Measurements from ENCODE around the gene RTN3. TPM values are rescaled to one million over a fixed set of nuclear protein-coding genes. Genes with fewer than 3 reads are reported as not detected.

RTN3 gene
- total RNA-seq, 1 experiment from 2014 or later: 95.0 TPM

GRCh38 chr11:63782749-63783148 is 101.4 kb downstream of the RTN3 start:
- Histone ChIP-seq H3K9me3 (ENCODE audit: control insufficient read depth in 1 of 2, insufficient read depth in 1 of 2, low read depth in 1 of 2, low read length in 2 of 2) (no peaks in the 10 kb centered on the region), H3K27ac (ENCODE audit: low read depth, low read length) (no peak overlapping the region), H3K9ac (ENCODE audit: low read length) (no peak overlapping the region), H3K4me1 (ENCODE audit: control insufficient read depth in 1 of 2, insufficient read depth in 2 of 2, low read length in 2 of 2) (no peaks in the 10 kb centered on the region), H3K36me3 (ENCODE audit: control insufficient read depth in 1 of 2, insufficient read depth in 2 of 2, low read length in 2 of 2) (no peaks in the 10 kb centered on the region), H3K27me3 (ENCODE audit: insufficient read depth, low read length) (no peaks in the 10 kb centered on the region), H3K4me2 (ENCODE audit: low read length) (no peak overlapping the region), H3K79me2 (ENCODE audit: insufficient read depth, low read length) (no peaks in the 10 kb centered on the region), H3K9me2 (ENCODE audit: insufficient read depth) (no peaks in the 10 kb centered on the region), H3K4me3 (replicated peaks in 1 of 2; ENCODE audit: low read depth in 1 of 2, low read length in 2 of 2) (no peak overlapping the region), H4K20me1 (ENCODE audit: insufficient read depth) (no peaks in the 10 kb centered on the region), H2AFZ (ENCODE audit: low read depth, low read length, poor library complexity, severe bottlenecking) (no peak overlapping the region)
- BruUV-seq (replicated peaks): no TSS peak
- TF ChIP-seq POLR2AphosphoS5 (IDR thresholded peaks at IDR 0.05; ENCODE audit: low read depth, low read length) (no peak), ELF1 (IDR thresholded peaks at IDR 0.05; ENCODE audit: borderline replicate concordance, low read depth) (no peak), SIN3A (IDR thresholded peaks at IDR 0.05; ENCODE audit: low read depth) (no peak), FOSL1 (IDR thresholded peaks at IDR 0.05; ENCODE audit: low read depth) (no peak), CEBPB (IDR thresholded peaks at IDR 0.05; ENCODE audit: low read depth) (no peak), REST (IDR thresholded peaks at IDR 0.05; ENCODE audit: low read depth) (no peak), CTCF (IDR thresholded peaks at IDR 0.05 in 2 of 3, conservative IDR thresholded peaks at IDR 0.05 in 1 of 3; ENCODE audit: borderline replicate concordance in 1 of 3, insufficient read depth in 1 of 3, low read depth in 2 of 3, low read length in 2 of 3) (no peak), SRF (IDR thresholded peaks at IDR 0.05; ENCODE audit: low read depth) (no peak), MAX (IDR thresholded peaks at IDR 0.05) (no peak), ZFX (IDR thresholded peaks at IDR 0.05) (no peak), CBX3 (IDR thresholded peaks at IDR 0.05; ENCODE audit: low read depth) (no peak), EZH2 (IDR thresholded peaks at IDR 0.05) (no peak)
- DNase-seq (ENCODE audit: low read depth, low spot score) (no peak), ATAC-seq (no peak)
- CTCF ChIA-PET: no interaction called here
- intact Hi-C loops (cut with micrococcal nuclease): no loop called here
- RAD21 ChIA-PET (ENCODE audit: low non-redundant PET in 1 of 2, low total read pairs in 2 of 2, uncharacterized antibody in 2 of 2, unreplicated experiment in 2 of 2): no interaction called here
- POLR2A ChIA-PET: no interaction called here
